ENCODE data around the gene DAB2IP.

- no peak for TF ChIP-seq EZH2phosphoT487 (IDR thresholded peaks at IDR 0.05; ENCODE audit: borderline replicate concordance)
- TF ChIP-seq, protein P1, sequence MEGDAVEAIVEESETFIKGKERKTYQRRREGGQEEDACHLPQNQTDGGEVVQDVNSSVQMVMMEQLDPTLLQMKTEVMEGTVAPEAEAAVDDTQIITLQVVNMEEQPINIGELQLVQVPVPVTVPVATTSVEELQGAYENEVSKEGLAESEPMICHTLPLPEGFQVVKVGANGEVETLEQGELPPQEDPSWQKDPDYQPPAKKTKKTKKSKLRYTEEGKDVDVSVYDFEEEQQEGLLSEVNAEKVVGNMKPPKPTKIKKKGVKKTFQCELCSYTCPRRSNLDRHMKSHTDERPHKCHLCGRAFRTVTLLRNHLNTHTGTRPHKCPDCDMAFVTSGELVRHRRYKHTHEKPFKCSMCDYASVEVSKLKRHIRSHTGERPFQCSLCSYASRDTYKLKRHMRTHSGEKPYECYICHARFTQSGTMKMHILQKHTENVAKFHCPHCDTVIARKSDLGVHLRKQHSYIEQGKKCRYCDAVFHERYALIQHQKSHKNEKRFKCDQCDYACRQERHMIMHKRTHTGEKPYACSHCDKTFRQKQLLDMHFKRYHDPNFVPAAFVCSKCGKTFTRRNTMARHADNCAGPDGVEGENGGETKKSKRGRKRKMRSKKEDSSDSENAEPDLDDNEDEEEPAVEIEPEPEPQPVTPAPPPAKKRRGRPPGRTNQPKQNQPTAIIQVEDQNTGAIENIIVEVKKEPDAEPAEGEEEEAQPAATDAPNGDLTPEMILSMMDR (conservative IDR thresholded peaks at IDR 0.05; ENCODE audit: low read length): no peak
Measured at GRCh38 chr9:121667890-121668289, 16.5 kb downstream of the DAB2IP start.
